H1 (cell line): ENCODE data around the gene NFIA. TPM values are rescaled to one million over a fixed set of nuclear protein-coding genes. Genes with fewer than 3 reads are reported as not detected.

Experiments used
- CTCF ChIA-PET: fragments of 300-600 bp; sonication (Branson Sonifier 250); formaldehyde crosslinking; loops from one replicate; lab custom pipeline; 2021; ENCODE audit not compliant: partially characterized antibody; lab: Charles Lee
- POLR2A ChIA-PET: fragments of 300-600 bp; sonication (Branson Sonifier 250); formaldehyde crosslinking; loops from one replicate; lab custom pipeline; 2021; ENCODE audit warnings: inconsistent platforms; ENCODE audit not compliant: partially characterized antibody; lab: Charles Lee
- DNase-seq, 2 experiments: peaks; one replicate each; pipeline versions ENCODE4 v3.0.0 to v3.0.0-alpha.2; 2010 to 2022; ENCODE audit warnings: low spot score in 2 of 2, low read depth in 1 of 2, mixed read lengths in 1 of 2
- FAIRE-seq: peaks from 2 replicates; lab custom pipeline; 2011; peaks lifted over from hg19 to GRCh38; lab: Jason Lieb, UNC
- H2AFZ ChIP-seq: 2 replicates; pipeline ENCODE4 v1.8.1; 2012; ENCODE audit warnings: low read length, inconsistent platforms
- H2AK5ac ChIP-seq: 2 replicates; pipeline ENCODE4 v1.6.1; 2013; ENCODE audit warnings: low read depth, low read length
- H2BK120ac ChIP-seq: replicated peaks from 2 replicates; pipeline ENCODE3; 2013; ENCODE audit warnings: low read depth, low read length, inconsistent platforms
- H2BK12ac ChIP-seq: 2 replicates; pipeline ENCODE4 v1.6.1; 2013; ENCODE audit warnings: low read depth, low read length
- H2BK15ac ChIP-seq: 2 replicates; pipeline ENCODE4 v1.6.1; 2013; ENCODE audit warnings: low read length
- H2BK20ac ChIP-seq: 2 replicates; pipeline ENCODE4 v1.6.1; 2013; ENCODE audit warnings: low read length
- H2BK5ac ChIP-seq: 2 replicates; pipeline ENCODE4 v1.6.1; 2013; ENCODE audit warnings: low read depth, low read length
- H3K14ac ChIP-seq: 2 replicates; pipeline ENCODE4 v1.6.1; 2013; ENCODE audit warnings: inconsistent platforms; ENCODE audit not compliant: insufficient read length
- H3K18ac ChIP-seq: 2 replicates; pipeline ENCODE4 v1.6.1; 2013; ENCODE audit warnings: low read length; ENCODE audit errors: extremely low read depth
- H3K23ac ChIP-seq: 2 replicates; pipeline ENCODE4 v1.6.1; 2013; ENCODE audit warnings: inconsistent platforms; ENCODE audit not compliant: insufficient read length
- H3K23me2 ChIP-seq: 2 replicates; pipeline ENCODE4 v1.6.1; 2013; ENCODE audit warnings: low read depth, low read length
- H3K27ac ChIP-seq: 2 replicates; pipeline ENCODE4 v1.6.1; 2011; ENCODE audit warnings: low read depth, low read length, inconsistent platforms
- H3K27me3 ChIP-seq, 4 experiments: replicated peaks in 1 of 4; 1 replicate in 1 of 4; 2 replicates in 3 of 4; pipeline versions ENCODE4 v1.6.1 to v1.8.1; 2011 to 2013; ENCODE audit warnings: low read length in 3 of 4, mild to moderate bottlenecking in 3 of 4, inconsistent platforms in 2 of 4, mixed read lengths in 2 of 4, moderate library complexity in 1 of 4; ENCODE audit not compliant: control insufficient read depth in 3 of 4, insufficient read depth in 3 of 4; ENCODE audit errors: extremely low read depth in 1 of 4
- H3K36me3 ChIP-seq, 4 experiments: 2 replicates each; pipeline versions ENCODE4 v1.6.1 to v1.8.1; 2011 to 2013; ENCODE audit warnings: mild to moderate bottlenecking in 4 of 4, low read length in 3 of 4, moderate library complexity in 2 of 4, control low read depth in 1 of 4, inconsistent platforms in 1 of 4; ENCODE audit not compliant: insufficient read depth in 4 of 4, control insufficient read depth in 2 of 4
- H3K4ac ChIP-seq: replicated peaks from 2 replicates; pipeline ENCODE3; 2013; ENCODE audit warnings: low read length, low read depth, mixed read lengths, inconsistent platforms; ENCODE audit not compliant: insufficient read length
- H3K4me1 ChIP-seq, 4 experiments: replicated peaks in 1 of 4; 1 replicate in 1 of 4; 2 replicates in 3 of 4; pipeline versions ENCODE4 v1.6.1 to v1.8.1; 2011 to 2013; ENCODE audit warnings: low read length in 3 of 4, inconsistent platforms in 2 of 4, mixed read lengths in 1 of 4; ENCODE audit not compliant: insufficient read depth in 4 of 4, control insufficient read depth in 3 of 4
- H3K4me2 ChIP-seq, 2 experiments: 2 replicates each; pipeline versions ENCODE4 v1.6.1 to v1.8.1; 2011 to 2013; ENCODE audit warnings: low read depth in 2 of 2, low read length in 2 of 2, control low read depth in 1 of 2, inconsistent platforms in 1 of 2, mild to moderate bottlenecking in 1 of 2; ENCODE audit not compliant: insufficient read depth in 1 of 2
- H3K4me3 ChIP-seq, 4 experiments: fragments of 200-600, 300-600 bp in 1 of 4; sonication (generic), shearing (Covaris generic), sonication (Bioruptor Twin) in 1 of 4; 2 replicates each; pipeline versions ENCODE4 v1.5.1 to v1.8.1; 2011 to 2016; ENCODE audit warnings: low read length in 4 of 4, low read depth in 3 of 4, control low read depth in 2 of 4, inconsistent platforms in 2 of 4, mild to moderate bottlenecking in 2 of 4, mixed read lengths in 1 of 4, moderate library complexity in 1 of 4; ENCODE audit not compliant: insufficient read depth in 2 of 4; ENCODE audit errors: extremely low read depth in 1 of 4
- H3K56ac ChIP-seq: replicated peaks from 2 replicates; pipeline ENCODE3; 2013; ENCODE audit warnings: low read depth, mild to moderate bottlenecking, mixed read lengths, low read length, inconsistent platforms; ENCODE audit not compliant: insufficient read length
- H3K79me1 ChIP-seq: 2 replicates; pipeline ENCODE4 v1.6.1; 2013; ENCODE audit warnings: low read depth, low read length, control low read depth
- H3K79me2 ChIP-seq, 2 experiments: 2 replicates each; pipeline versions ENCODE4 v1.6.1 to v1.8.1; 2012 to 2013; ENCODE audit warnings: low read length in 2 of 2, mild to moderate bottlenecking in 2 of 2, inconsistent platforms in 1 of 2; ENCODE audit not compliant: insufficient read depth in 2 of 2, control insufficient read depth in 1 of 2
- H3K9ac ChIP-seq, 4 experiments: replicated peaks in 1 of 4; 1 replicate in 1 of 4; 2 replicates in 3 of 4; pipeline versions ENCODE4 v1.6.1 to v1.8.1; 2011 to 2013; ENCODE audit warnings: low read depth in 3 of 4, low read length in 3 of 4, control low read depth in 2 of 4, mild to moderate bottlenecking in 2 of 4, moderate library complexity in 2 of 4, inconsistent platforms in 1 of 4; ENCODE audit errors: extremely low read depth in 1 of 4
- H3K9me3 ChIP-seq, 2 experiments: 2 replicates each; pipeline versions ENCODE4 v1.6.1 to v1.8.1; 2012 to 2013; ENCODE audit warnings: mild to moderate bottlenecking in 2 of 2, moderate library complexity in 2 of 2, control low read depth in 1 of 2, inconsistent platforms in 1 of 2, low read depth in 1 of 2, low read length in 1 of 2, mixed read lengths in 1 of 2; ENCODE audit not compliant: insufficient read depth in 2 of 2
- H4K20me1 ChIP-seq, 2 experiments: replicated peaks in 1 of 2; 2 replicates each; pipeline versions ENCODE3 to v1.8.1; 2011 to 2013; ENCODE audit warnings: inconsistent platforms in 2 of 2, low read length in 2 of 2, mild to moderate bottlenecking in 1 of 2; ENCODE audit not compliant: insufficient read depth in 2 of 2, control insufficient read depth in 1 of 2
- H4K5ac ChIP-seq: 2 replicates; pipeline ENCODE4 v1.6.1; 2013; ENCODE audit warnings: low read length, low read depth, mixed read lengths, inconsistent platforms; ENCODE audit not compliant: insufficient read length
- H4K8ac ChIP-seq: 2 replicates; pipeline ENCODE4 v1.8.0; 2013; ENCODE audit warnings: mild to moderate bottlenecking, moderate library complexity, low read length, inconsistent platforms; ENCODE audit not compliant: insufficient read depth; ENCODE audit errors: extremely low read depth
- H4K91ac ChIP-seq: replicated peaks from 2 replicates; pipeline ENCODE3; 2013; ENCODE audit warnings: low read length, mixed read lengths, inconsistent platforms; ENCODE audit not compliant: insufficient read length
- ATF3 ChIP-seq: IDR thresholded peaks from 2 replicates; pipeline ENCODE4 v1.6.1; 2011; ENCODE audit warnings: low read depth, mild to moderate bottlenecking, low read length; ENCODE audit not compliant: insufficient read depth
- BACH1 ChIP-seq: IDR thresholded peaks from 2 replicates; pipeline ENCODE4 v1.6.1; 2012; ENCODE audit warnings: low read length, improper control_type of control experiment
- CHD2 ChIP-seq: IDR thresholded peaks from 2 replicates; pipeline ENCODE4 v1.6.1; 2012; ENCODE audit warnings: low read length, improper control_type of control experiment
- CTBP2 ChIP-seq: IDR thresholded peaks from 2 replicates; pipeline ENCODE4 v1.7.0; 2011; ENCODE audit warnings: borderline replicate concordance, mild to moderate bottlenecking, moderate library complexity, mixed read lengths, low read length; ENCODE audit not compliant: insufficient read depth, insufficient read length
- EGR1 ChIP-seq: IDR thresholded peaks from 2 replicates; pipeline ENCODE4 v1.6.1; 2011; ENCODE audit warnings: low read depth, low read length, borderline replicate concordance
- EZH2 ChIP-seq: fragments of 200-600 bp; sonication (generic); IDR thresholded peaks from 2 replicates; pipeline ENCODE4 v1.7.1; 2012; ENCODE audit warnings: low read depth, mild to moderate bottlenecking, moderate library complexity, low read length, inconsistent platforms; ENCODE audit not compliant: severe bottlenecking
- JUND ChIP-seq: IDR thresholded peaks from 2 replicates; pipeline ENCODE4 v1.6.1; 2011; ENCODE audit warnings: mild to moderate bottlenecking, improper control_type of control experiment, low read length
- MAFK ChIP-seq: IDR thresholded peaks from 2 replicates; pipeline ENCODE4 v1.6.1; 2012; ENCODE audit warnings: low read depth, mild to moderate bottlenecking, improper control_type of control experiment, low read length
- RAD21 ChIP-seq, 2 experiments: IDR thresholded peaks in 1 of 2; conservative IDR thresholded peaks in 1 of 2; 2 replicates each; pipeline ENCODE4 v1.6.1; 2011; ENCODE audit warnings: low read depth in 2 of 2, low read length in 2 of 2, improper control_type of control experiment in 1 of 2, inconsistent platforms in 1 of 2, mild to moderate bottlenecking in 1 of 2, moderate library complexity in 1 of 2
- RXRA ChIP-seq: IDR thresholded peaks from 2 replicates; pipeline ENCODE4 v1.6.1; 2011; ENCODE audit warnings: low read depth, mild to moderate bottlenecking, low read length, moderate library complexity; ENCODE audit not compliant: insufficient read depth
- SIRT6 ChIP-seq: IDR thresholded peaks from one replicate; pipeline ENCODE4 v1.7.1; 2012; ENCODE audit warnings: low read length, inconsistent platforms
- SIX5 ChIP-seq: IDR thresholded peaks from 2 replicates; pipeline ENCODE4 v1.6.1; 2011; ENCODE audit warnings: mild to moderate bottlenecking, low read depth, low read length
- SP2 ChIP-seq: IDR thresholded peaks from 2 replicates; pipeline ENCODE4 v1.6.1; 2012; ENCODE audit warnings: mild to moderate bottlenecking, low read length, inconsistent platforms
- TAF1 ChIP-seq: IDR thresholded peaks from 2 replicates; pipeline ENCODE4 v1.6.1; 2011; ENCODE audit warnings: mild to moderate bottlenecking, low read depth, low read length
- WGBS, 2 experiments: shearing (Covaris generic) in 1 of 2; methylation state at CpG; one replicate each; pipeline versions ENCODE4 v1.1.6 to v1.1.7; 2013 to 2015; ENCODE audit warnings: low lambda C conversion rate in 2 of 2, mixed read lengths in 2 of 2, inconsistent platforms in 1 of 2, low coverage in 1 of 2, missing lambda C conversion rate in 1 of 2; ENCODE audit not compliant: insufficient replicate concordance in 2 of 2, insufficient coverage in 1 of 2, insufficient read length in 1 of 2; ENCODE audit errors: extremely low coverage in 1 of 2, missing lambda C conversion rate in 1 of 2; 5-methylcytosine and 5-hydroxymethylcytosine counted together
- polyA plus RNA-seq, 7 experiments: library from polyadenylated mRNA; depleted of rRNA in 3 of 7; stranded (reverse) in 5 of 7; unstranded in 2 of 7; fragments of >200 nt in 5 of 7; fragments of 200-250 nt in 2 of 7; gene quantifications; 1 replicate in 5 of 7; 2 replicates in 1 of 7; 4 replicates in 1 of 7; pipeline versions ENCODE4 v1.2.1 to v1.2.3, GENCODE V29; 2011 to 2013; ENCODE audit warnings: missing spikeins in 2 of 7, mixed read lengths in 2 of 7
- total RNA-seq: library from RNA; stranded (reverse); fragmentation: NEBNext Ultra II Directional; extraction: Animal tissue kit (Norgen Biotek cat#: 25700); gene quantifications from 2 replicates; pipeline ENCODE4 v1.2.1, GENCODE V29; 2021

Gene NFIA
- total and polyA plus RNA-seq, 2 of the 8 experiments (the other 6 are each of a cell fraction or from before 2014, with no cell fraction given): 1.8 to 2.3 TPM

- WGBS, 2 experiments: 86% methylated on average over 2 of the region's 2 CpGs; no CpG with 5 or more reads in 1 of the 2 experiments
- H2AK5ac ChIP-seq: no peak overlapping the region
- H3K4ac ChIP-seq: no peak overlapping the region
- H4K8ac ChIP-seq: no peak overlapping the region
- H3K27me3 ChIP-seq: no peaks in the 10 kb centered on the region
- no peak overlapping the region for H2AFZ ChIP-seq
- no peak overlapping the region for H3K14ac ChIP-seq
- FAIRE-seq: no peak
- ChIA-PET CTCF (interaction anchor here (1.3 kb wide), 1 partner anchor 19 kb away, joined by 3 read pairs; no protein-coding TSS in a partner anchor), POLR2A (no interaction called here)
- H3K4me2 ChIP-seq: no peak overlapping the region
- no peak overlapping the region for H2BK12ac ChIP-seq
- no peak overlapping the region for H3K27ac ChIP-seq
- DNase-seq: no peak
- H3K23ac ChIP-seq: no peak overlapping the region
- H4K91ac ChIP-seq: no peak overlapping the region
- H3K79me1 ChIP-seq: no peaks in the 10 kb centered on the region
- H3K4me1 ChIP-seq: peaks cover 0 to 12% (median 7%) of the 10 kb centered on the region in 4 experiments; a peak in 6 of 7 replicates
- no peak overlapping the region for H3K4me3 ChIP-seq
- H2BK15ac ChIP-seq: 0 out of 2 replicates have a peak overlapping the region, but pooled peaks have one; percentile 0
- H2BK5ac ChIP-seq: no peak overlapping the region
- no peaks in the 10 kb centered on the region for H3K23me2 ChIP-seq
- H2BK120ac ChIP-seq: no peak overlapping the region
- H3K9me3 ChIP-seq: no peaks in the 10 kb centered on the region
- H3K36me3 ChIP-seq: no peaks in the 10 kb centered on the region
- no peaks in the 10 kb centered on the region for H3K79me2 ChIP-seq
- no peak overlapping the region for H3K56ac ChIP-seq
- H4K20me1 ChIP-seq: no peaks in the 10 kb centered on the region
- no peak overlapping the region for H2BK20ac ChIP-seq
- no peak overlapping the region for H3K9ac ChIP-seq
- H3K18ac ChIP-seq: no peak overlapping the region
- H4K5ac ChIP-seq: no peak overlapping the region
- TF ChIP-seq ATF3 (no peak), TAF1 (no peak), SP2 (no peak), CTBP2 (no peak), EZH2 (no peak), JUND (no peak), SIRT6 (no peak), MAFK (no peak), RXRA (no peak), SIX5 (no peak), RAD21 (IDR thresholded peaks at IDR 0.05 in 1 of 2, conservative IDR thresholded peaks at IDR 0.05 in 1 of 2; ENCODE audit: low read depth in 2 of 2, low read length in 2 of 2) (no peak), EGR1 (no peak), BACH1 (no peak), CHD2 (no peak)
Observed at GRCh38 chr1:61287014-61287413, 204.7 kb downstream of the NFIA start.
